GM19468 (cell line): ENCODE results near the gene OMP.

Source experiments
- ATAC-seq: cut with Tn5 transposase; IDR thresholded peaks from one replicate; pipeline ENCODE4 v1.9.1; 2021; ENCODE audit warnings: mild to moderate bottlenecking, moderate library complexity, moderate number of reproducible peaks; ENCODE audit not compliant: unreplicated experiment; ENCODE audit errors: extremely low read depth

OMP gene

GRCh38 chr11:77135069-77135468 is 32.4 kb downstream of the OMP start:
- no peak for ATAC-seq

GRCh38 chr11:77136074-77136473 is 33.4 kb downstream of the OMP start:
- ATAC-seq: no peak

GRCh38 chr11:77136784-77137420 is 34.3 kb downstream of the OMP start:
- no peak for ATAC-seq

- no peak for ATAC-seq
Observed at GRCh38 chr11:77137421-77137820, 34.8 kb downstream of the OMP start.

- ATAC-seq: no peak
Observed at GRCh38 chr11:77138106-77138649, 35.5 kb downstream of the OMP start.

GRCh38 chr11:77139201-77139600 is 36.6 kb downstream of the OMP start:
- no peak for ATAC-seq

GRCh38 chr11:77140231-77140851 is 37.7 kb downstream of the OMP start:
- ATAC-seq: no peak

- no peak for ATAC-seq
Observed at GRCh38 chr11:77141034-77141433, 38.4 kb downstream of the OMP start.

GRCh38 chr11:77141475-77141874 is 38.8 kb downstream of the OMP start:
- ATAC-seq: no peak

GRCh38 chr11:77142091-77142975 is 39.7 kb downstream of the OMP start:
- no peak for ATAC-seq

- ATAC-seq: no peak
Observed at GRCh38 chr11:77143405-77144020, 40.9 kb downstream of the OMP start.

GRCh38 chr11:77144196-77144856 is 41.7 kb downstream of the OMP start:
- ATAC-seq: no peak

GRCh38 chr11:77144857-77145428 is 42.3 kb downstream of the OMP start:
- no peak for ATAC-seq

- ATAC-seq: no peak
Observed at GRCh38 chr11:77146261-77147035, 43.8 kb downstream of the OMP start.

GRCh38 chr11:77147036-77147315 is 44.3 kb downstream of the OMP start:
- ATAC-seq: no peak

GRCh38 chr11:77147668-77148321 is 45.2 kb downstream of the OMP start:
- no peak for ATAC-seq

- ATAC-seq: no peak
Observed at GRCh38 chr11:77148963-77149715, 46.5 kb downstream of the OMP start.
